Measurements from ENCODE around the gene UBXN1. TPM values are rescaled to one million over a fixed set of nuclear protein-coding genes. Genes with fewer than 3 reads are reported as not detected.

Gene UBXN1
- total RNA-seq, 4 donors from 2014 or later, result 216 to 450 (median 265) TPM

GRCh38 chr11:62715150-62716130 lies 36.6 kb upstream of the UBXN1 start:
- no peaks in the 10 kb centered on the region for H3K27me3 ChIP-seq
- peak overlapping the region in 2 of 4 donors; percentile 11 to 41 for H3K27ac ChIP-seq
- in situ Hi-C loops (cut with MboI; ENCODE audit: low sequenced_read_pairs in 4 of 4) (loop anchor here in 1 of 4 donors (25.0 kb wide), 1 partner anchor 103 kb away; the partner anchor contains the start of genes B3GAT3, EML3, MTA2 and ROM1), intact Hi-C loops (cut with DNase I; ENCODE audit: low total_unique reads) (no loop called here)
- ATAC-seq, result no peak
- H3K4me1 ChIP-seq, result peaks cover 0 to 19% of the 10 kb centered on the region in 2 donors
- H3K4me3 ChIP-seq, result no peak overlapping the region
- peaks cover 3 to 82% of the 10 kb centered on the region in 2 donors for H3K36me3 ChIP-seq
- H3K9me3 ChIP-seq, result no peaks in the 10 kb centered on the region
- TF ChIP-seq CTCF (IDR thresholded peaks at IDR 0.05 in 4 of 5, conservative IDR thresholded peaks at IDR 0.05 in 1 of 5) (no peak), POLR2A (IDR thresholded peaks at IDR 0.05) (no peak)
- DNase-seq, result no peak

- in situ Hi-C loops (cut with MboI; ENCODE audit: low sequenced_read_pairs in 4 of 4), result loop anchor here in 1 of 4 donors (25.0 kb wide), 1 partner anchor 101 kb away; the partner anchor contains the start of genes B3GAT3, EML3, MTA2 and ROM1
- no peak for ATAC-seq
These were observed 34.5 kb upstream of the UBXN1 start for GRCh38 chr11:62713343-62713742.

GRCh38 chr11:62712861-62713260 lies 34.0 kb upstream of the UBXN1 start:
- DNase-seq (no peak), ATAC-seq (no peak)
- H3K4me1 ChIP-seq, result peaks cover 16 to 28% of the 10 kb centered on the region in 2 donors
- in situ Hi-C loops (cut with MboI; ENCODE audit: low sequenced_read_pairs in 4 of 4) (loop anchor here in 1 of 4 donors (25.0 kb wide), 1 partner anchor 101 kb away; the partner anchor contains the start of genes B3GAT3, EML3, MTA2 and ROM1), intact Hi-C loops (cut with DNase I; ENCODE audit: low total_unique reads) (no loop called here)
- H3K27me3 ChIP-seq, result no peaks in the 10 kb centered on the region
- no peaks in the 10 kb centered on the region for H3K9me3 ChIP-seq
- TF ChIP-seq POLR2A (IDR thresholded peaks at IDR 0.05) (no peak), CTCF (IDR thresholded peaks at IDR 0.05 in 4 of 5, conservative IDR thresholded peaks at IDR 0.05 in 1 of 5) (no peak)
- peak overlapping the region; percentile 42 to 74 (median 60) for H3K27ac ChIP-seq
- peaks cover 0 to 58% of the 10 kb centered on the region in 2 donors for H3K36me3 ChIP-seq
- H3K4me3 ChIP-seq, result no peak overlapping the region

More at GRCh38 chr11:62713343-62713742, 34.5 kb upstream of the UBXN1 start:
- no peaks in the 10 kb centered on the region for H3K9me3 ChIP-seq
- no peak overlapping the region for H3K4me3 ChIP-seq
- peaks cover 0 to 63% of the 10 kb centered on the region in 2 donors for H3K36me3 ChIP-seq
- peak overlapping the region; percentile 42 to 74 (median 60) for H3K27ac ChIP-seq
- peaks cover 14 to 30% of the 10 kb centered on the region in 2 donors for H3K4me1 ChIP-seq
- DNase-seq, result no peak
- TF ChIP-seq POLR2A (IDR thresholded peaks at IDR 0.05) (no peak), CTCF (IDR thresholded peaks at IDR 0.05 in 4 of 5, conservative IDR thresholded peaks at IDR 0.05 in 1 of 5) (no peak)
- H3K27me3 ChIP-seq, result no peaks in the 10 kb centered on the region
- intact Hi-C loops (cut with DNase I; ENCODE audit: low total_unique reads), result no loop called here

DNA sequence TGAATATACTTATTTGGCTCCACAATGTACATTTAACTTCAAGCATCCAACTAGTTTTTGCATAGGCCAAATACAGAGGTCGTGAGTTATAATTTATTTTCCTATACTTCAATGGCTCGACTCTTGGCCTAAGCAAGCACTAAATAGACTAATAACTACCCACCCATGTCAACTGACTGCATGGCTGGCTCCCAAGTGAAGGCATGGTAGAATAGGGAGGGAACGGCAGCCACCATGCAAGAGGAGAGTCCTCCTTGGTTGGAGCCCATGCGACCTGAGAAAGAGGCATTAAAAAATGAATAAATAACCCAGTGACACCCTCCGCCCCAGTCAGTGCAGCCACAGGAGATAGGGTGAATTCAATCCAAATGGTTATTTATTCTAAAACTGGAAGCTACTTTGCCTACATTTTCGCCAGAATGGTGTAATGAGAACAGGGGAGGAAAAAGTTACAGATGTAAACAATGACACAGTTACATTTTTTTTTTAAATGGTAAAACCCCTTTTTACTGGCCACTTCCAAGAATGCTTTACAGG lies 33.5 kb upstream of the UBXN1 start:
- Histone ChIP-seq H3K36me3 (peaks cover 0 to 53% of the 10 kb centered on the region in 2 donors), H3K4me3 (no peak overlapping the region), H3K9me3 (no peaks in the 10 kb centered on the region), H3K27ac (peak overlapping the region; percentile 42 to 74 (median 60)), H3K4me1 (peaks cover 16 to 28% of the 10 kb centered on the region in 2 donors), H3K27me3 (no peaks in the 10 kb centered on the region)
- DNase-seq (no peak), ATAC-seq (no peak)
- TF ChIP-seq POLR2A (IDR thresholded peaks at IDR 0.05), result no peak
- no peak for TF ChIP-seq CTCF (IDR thresholded peaks at IDR 0.05 in 4 of 5, conservative IDR thresholded peaks at IDR 0.05 in 1 of 5)
- intact Hi-C loops (cut with DNase I; ENCODE audit: low total_unique reads) (no loop called here), in situ Hi-C loops (cut with MboI; ENCODE audit: low sequenced_read_pairs in 4 of 4) (loop anchor here in 1 of 4 donors (25.0 kb wide), 1 partner anchor 100 kb away; the partner anchor contains the start of genes B3GAT3, EML3, MTA2 and ROM1)

All from gastrocnemius medialis (tissue), 4 donors.